Thoracic aorta (tissue), 2 donors: Measurements from ENCODE around the gene OR10W1. TPM values are rescaled to one million over a fixed set of nuclear protein-coding genes. Genes with fewer than 3 reads are reported as not detected.

Source experiments
- ATAC-seq: fragments of 150-250 bp; one replicate; pipeline ENCODE4 v1.8.0; 2017; ENCODE audit warnings: low read depth; ENCODE audit not compliant: insufficient number of reproducible peaks, low FRiP score
- DNase-seq: peaks from one replicate; pipeline ENCODE4 v3.0.0-alpha.2; 2020; ENCODE audit warnings: low spot score
- H3K27ac ChIP-seq, 2 donors: fragments of 200-600 bp; sonication (generic); 1 replicate in 1 of 2; 2 replicates in 1 of 2; pipeline ENCODE4 v1.5.1; 2016; ENCODE audit warnings: mild to moderate bottlenecking in 2 of 2, moderate library complexity in 2 of 2
- H3K27me3 ChIP-seq: fragments of 200-600 bp; sonication (generic); replicated peaks from 2 replicates; pipeline ENCODE4 v1.6.0; 2016; ENCODE audit warnings: mild to moderate bottlenecking; ENCODE audit not compliant: insufficient read depth
- H3K36me3 ChIP-seq: fragments of 200-600 bp; sonication (generic); one replicate; pipeline ENCODE4 v1.5.1; 2016
- H3K4me1 ChIP-seq, 2 donors: fragments of 200-600 bp; sonication (generic); 1 replicate in 1 of 2; 2 replicates in 1 of 2; pipeline versions ENCODE4 v1.5.1 to v1.6.0; 2016; ENCODE audit warnings: low read depth in 2 of 2, mild to moderate bottlenecking in 1 of 2; ENCODE audit not compliant: control insufficient read depth in 1 of 2
- H3K4me3 ChIP-seq: fragments of 200-600 bp; sonication (generic); 2 replicates; pipeline ENCODE4 v1.5.1; 2016; ENCODE audit warnings: mild to moderate bottlenecking
- H3K9me3 ChIP-seq: fragments of 200-600 bp; sonication (generic); 2 replicates; pipeline ENCODE4 v1.5.1; 2016
- CTCF ChIP-seq: fragments of 200-600 bp; sonication (generic); IDR thresholded peaks from one replicate; pipeline ENCODE4 v1.5.1; 2019; ENCODE audit warnings: antibody characterized with exemption
- total RNA-seq, 2 donors: library from RNA; depleted of rRNA; stranded (reverse); fragments of >200 nt; gene quantifications; one replicate each; pipeline versions ENCODE4 v1.1.0 to v1.2.3, GENCODE V29; 2016

The OR10W1 gene
- not detected for total RNA-seq

DNA sequence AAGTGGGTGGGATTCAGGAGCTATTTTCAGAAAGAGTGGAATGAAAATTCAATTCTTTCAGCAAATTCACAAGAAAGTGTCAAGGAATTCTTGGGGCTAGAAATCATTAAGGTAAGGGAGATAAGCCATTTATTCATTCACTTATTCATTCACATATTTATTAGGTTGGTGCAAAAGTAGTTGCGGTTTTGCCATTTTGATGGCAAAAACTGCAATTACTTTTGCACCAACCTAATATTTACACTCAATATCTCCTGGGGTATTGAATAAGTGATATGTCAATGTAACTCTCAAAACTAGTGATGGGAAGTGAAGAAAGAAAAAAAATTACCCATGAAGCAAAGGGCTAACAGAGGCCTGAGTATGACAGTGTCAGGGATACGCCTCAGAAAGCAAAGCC lies at the start of gene OR10W1:
Gene OR10W1, minus strand, starts transcription at position 119 of the 400 bp plus-strand sequence. CDS start 402 bp downstream, outside the sequence.
- H3K27ac ChIP-seq, result no peak within 1 kb of the TSS
- H3K27me3 ChIP-seq, result no peaks in the 10 kb centered on the region
- H3K36me3 ChIP-seq, result no peaks in the 10 kb centered on the region
- TF ChIP-seq CTCF, result no peak
- H3K9me3 ChIP-seq, result no peaks in the 10 kb centered on the region
- DNase-seq, result no peak
- ATAC-seq, result no peak
- no peaks in the 10 kb centered on the region for H3K4me1 ChIP-seq
- no peak within 1 kb of the TSS for H3K4me3 ChIP-seq

- Histone ChIP-seq H3K4me3 (no peak overlapping the region), H3K9me3 (no peaks in the 10 kb centered on the region), H3K4me1 (no peaks in the 10 kb centered on the region), H3K36me3 (no peaks in the 10 kb centered on the region), H3K27me3 (no peaks in the 10 kb centered on the region), H3K27ac (no peak overlapping the region)
- DNase-seq (no peak), ATAC-seq (no peak)
- TF ChIP-seq CTCF, result no peak
Measured at GRCh38 chr11:58316142-58316541, 48.1 kb upstream of the OR10W1 start.

DNA sequence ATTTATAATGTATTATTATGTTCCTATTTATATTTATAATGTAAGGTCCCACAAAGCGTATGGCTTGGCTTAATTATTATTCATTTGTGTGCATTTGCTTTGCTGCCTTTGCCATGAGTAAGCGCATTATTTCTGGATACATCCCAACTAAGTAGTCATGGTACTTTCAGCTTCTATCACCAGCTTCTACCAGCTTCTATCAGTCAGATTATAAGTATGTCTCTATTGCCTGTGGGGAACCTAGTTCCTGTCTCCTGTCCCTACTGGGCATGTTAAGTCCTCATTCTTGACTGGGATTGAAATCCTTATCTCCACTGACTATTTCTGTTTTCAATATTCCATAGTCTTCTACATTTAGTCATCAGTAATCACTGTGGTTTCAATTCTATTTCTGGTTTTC lies 33.5 kb upstream of the OR10W1 start:
- DNase-seq (no peak), ATAC-seq (no peak)
- Histone ChIP-seq H3K36me3 (no peaks in the 10 kb centered on the region), H3K4me1 (no peaks in the 10 kb centered on the region), H3K27me3 (no peaks in the 10 kb centered on the region), H3K9me3 (no peaks in the 10 kb centered on the region), H3K4me3 (no peak overlapping the region), H3K27ac (no peak overlapping the region)
- no peak for TF ChIP-seq CTCF

DNA sequence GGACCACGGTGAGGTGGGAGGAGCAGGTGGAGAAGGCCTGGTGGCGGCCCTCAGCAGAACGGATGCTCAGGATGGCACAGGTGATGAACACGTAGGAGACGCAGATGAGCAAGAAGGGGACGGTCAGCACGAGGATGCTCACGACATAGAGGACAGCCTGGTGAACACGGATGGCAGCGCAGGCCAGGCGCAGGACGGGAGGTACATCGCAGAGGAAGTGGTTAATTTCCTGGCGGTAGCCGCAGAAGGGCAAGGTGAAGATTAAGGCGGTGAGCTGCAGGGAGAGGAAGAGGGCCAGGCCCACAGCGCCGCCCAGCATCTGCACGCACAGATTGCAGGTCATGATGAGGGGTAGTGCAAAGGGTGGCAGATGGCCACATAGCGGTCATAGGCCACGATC lies 24.0 kb upstream of the OR10W1 start:
- no peaks in the 10 kb centered on the region for H3K9me3 ChIP-seq
- no peaks in the 10 kb centered on the region for H3K4me1 ChIP-seq
- H3K4me3 ChIP-seq, result no peak overlapping the region
- no peak for TF ChIP-seq CTCF
- no peaks in the 10 kb centered on the region for H3K36me3 ChIP-seq
- no peaks in the 10 kb centered on the region for H3K27me3 ChIP-seq
- no peak overlapping the region for H3K27ac ChIP-seq
- DNase-seq (no peak), ATAC-seq (no peak)

- Histone ChIP-seq H3K4me3 (no peak overlapping the region), H3K27me3 (no peaks in the 10 kb centered on the region), H3K27ac (no peak overlapping the region), H3K9me3 (no peaks in the 10 kb centered on the region), H3K36me3 (no peaks in the 10 kb centered on the region), H3K4me1 (no peaks in the 10 kb centered on the region)
- no peak for DNase-seq
- ATAC-seq, result no peak
- TF ChIP-seq CTCF, result no peak
Measured at GRCh38 chr11:58289266-58289665, 21.2 kb upstream of the OR10W1 start.
